Mesenchymal stem cell (in vitro differentiated cells and primary cell): ENCODE data around the gene AVEN.

ENCODE experiments used
- DNase-seq: peaks from one replicate; pipeline ENCODE4 v3.0.0-alpha.2; 2013
- H2AFZ ChIP-seq: one replicate; pipeline ENCODE4 v1.6.1; 2013; ENCODE audit warnings: low read depth, mild to moderate bottlenecking, control low read depth, inconsistent platforms, low read length, moderate library complexity
- H2AK5ac ChIP-seq: 2 replicates; pipeline ENCODE4 v1.6.1; 2013; ENCODE audit warnings: low read length, moderate library complexity, mild to moderate bottlenecking, inconsistent platforms; ENCODE audit not compliant: severe bottlenecking
- H2BK120ac ChIP-seq: one replicate; pipeline ENCODE4 v1.6.1; 2013; ENCODE audit warnings: low read depth, mild to moderate bottlenecking, inconsistent platforms, low read length, moderate library complexity
- H2BK12ac ChIP-seq, 2 experiments: one replicate each; pipeline ENCODE4 v1.6.1; 2013; ENCODE audit warnings: inconsistent platforms in 2 of 2, low read length in 2 of 2, mild to moderate bottlenecking in 2 of 2, moderate library complexity in 2 of 2, control low read depth in 1 of 2
- H2BK15ac ChIP-seq: one replicate; pipeline ENCODE4 v1.6.1; 2013; ENCODE audit warnings: mild to moderate bottlenecking, low read depth, inconsistent platforms; ENCODE audit not compliant: poor library complexity, severe bottlenecking
- H2BK5ac ChIP-seq: 2 replicates; pipeline ENCODE4 v1.6.1; 2013; ENCODE audit warnings: low read depth, mild to moderate bottlenecking, low read length, control low read depth, inconsistent platforms; ENCODE audit not compliant: poor library complexity, severe bottlenecking
- H3K14ac ChIP-seq, 2 experiments: one replicate each; pipeline ENCODE4 v1.6.1; 2013; ENCODE audit warnings: inconsistent platforms in 2 of 2, low read length in 2 of 2, control low read depth in 1 of 2, mild to moderate bottlenecking in 1 of 2, moderate library complexity in 1 of 2
- H3K18ac ChIP-seq, 2 experiments: one replicate each; pipeline ENCODE4 v1.6.1; 2013; ENCODE audit warnings: inconsistent platforms in 2 of 2, low read length in 2 of 2, control low read depth in 1 of 2, low read depth in 1 of 2, mild to moderate bottlenecking in 1 of 2
- H3K23ac ChIP-seq, 2 experiments: one replicate each; pipeline ENCODE4 v1.6.1; 2013; ENCODE audit warnings: inconsistent platforms in 2 of 2, low read length in 2 of 2, mild to moderate bottlenecking in 2 of 2, moderate library complexity in 2 of 2, control low read depth in 1 of 2
- H3K27ac ChIP-seq: 2 replicates; pipeline ENCODE4 v1.5.1; 2013; ENCODE audit warnings: mild to moderate bottlenecking, moderate library complexity, low read length, control low read depth, inconsistent platforms; ENCODE audit not compliant: poor library complexity, severe bottlenecking
- H3K27me3 ChIP-seq, 2 experiments: 2 replicates each; pipeline versions ENCODE4 v1.6.1 to v1.7.0; 2013; ENCODE audit warnings: low read length in 2 of 2, mild to moderate bottlenecking in 2 of 2, moderate library complexity in 2 of 2, control low read depth in 1 of 2, inconsistent platforms in 1 of 2; ENCODE audit not compliant: control insufficient read depth in 1 of 2, insufficient read depth in 1 of 2
- H3K36me3 ChIP-seq, 2 experiments: 2 replicates each; pipeline versions ENCODE4 v1.6.1 to v1.7.0; 2013; ENCODE audit warnings: low read length in 2 of 2, control low read depth in 1 of 2, inconsistent platforms in 1 of 2, low read depth in 1 of 2, mild to moderate bottlenecking in 1 of 2; ENCODE audit not compliant: insufficient read depth in 2 of 2, control insufficient read depth in 1 of 2
- H3K4ac ChIP-seq, 2 experiments: one replicate each; pipeline ENCODE4 v1.6.1; 2013; ENCODE audit warnings: inconsistent platforms in 2 of 2, low read length in 2 of 2, mild to moderate bottlenecking in 2 of 2, moderate library complexity in 2 of 2, control low read depth in 1 of 2, low read depth in 1 of 2
- H3K4me1 ChIP-seq: 2 replicates; pipeline ENCODE4 v1.6.1; 2013; ENCODE audit warnings: low read depth, low read length, control low read depth; ENCODE audit not compliant: control insufficient read depth, insufficient read depth
- H3K4me2 ChIP-seq: 2 replicates; pipeline ENCODE4 v1.6.1; 2013; ENCODE audit warnings: low read length, mild to moderate bottlenecking, inconsistent platforms; ENCODE audit not compliant: poor library complexity, severe bottlenecking
- H3K4me3 ChIP-seq, 2 experiments: 2 replicates each; pipeline versions ENCODE4 v1.5.1 to v1.7.0; 2013; ENCODE audit warnings: low read length in 2 of 2, mild to moderate bottlenecking in 2 of 2, control low read depth in 1 of 2, low read depth in 1 of 2; ENCODE audit not compliant: insufficient read depth in 1 of 2
- H3K79me1 ChIP-seq: replicated peaks from 2 replicates; pipeline ENCODE4 v1.6.1; 2013; ENCODE audit warnings: mild to moderate bottlenecking, control low read depth, low read length, inconsistent platforms; ENCODE audit not compliant: poor library complexity, severe bottlenecking
- H3K9ac ChIP-seq: 2 replicates; pipeline ENCODE4 v1.7.0; 2013; ENCODE audit warnings: mild to moderate bottlenecking, low read length, moderate library complexity
- H3K9me3 ChIP-seq: 2 replicates; pipeline ENCODE4 v1.7.0; 2013; ENCODE audit warnings: mild to moderate bottlenecking, low read length; ENCODE audit not compliant: control insufficient read depth
- H4K8ac ChIP-seq: one replicate; pipeline ENCODE4 v1.6.1; 2013; ENCODE audit warnings: inconsistent platforms, mild to moderate bottlenecking, low read length, moderate library complexity
- H4K91ac ChIP-seq: one replicate; pipeline ENCODE4 v1.6.1; 2013; ENCODE audit warnings: mild to moderate bottlenecking, low read length, inconsistent platforms
- WGBS: methylation state at CpG from one replicate; pipeline ENCODE4 v1.1.7; 2013; ENCODE audit warnings: mixed read lengths; 5-methylcytosine and 5-hydroxymethylcytosine counted together

AVEN gene

DNA sequence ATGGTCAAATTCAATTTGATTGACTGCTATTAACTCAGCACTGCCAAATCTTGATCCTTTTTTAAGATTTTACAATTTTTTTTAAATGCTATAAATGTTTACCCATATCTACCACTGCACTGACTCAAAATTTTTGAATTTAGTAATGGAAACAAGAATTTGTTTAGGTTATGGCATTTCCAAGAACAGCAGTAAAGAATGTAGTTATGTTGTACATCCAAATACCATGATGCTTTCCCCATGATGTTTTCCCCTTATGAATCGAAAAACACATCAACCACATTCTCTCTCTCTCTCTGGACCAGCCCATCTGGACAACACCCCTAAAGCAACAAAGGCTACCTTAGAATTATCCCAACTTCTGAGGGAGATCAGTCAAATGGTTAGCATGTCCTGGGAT is 56.5 kb downstream of the AVEN start:
- Histone ChIP-seq H3K4ac (no peak overlapping the region), H3K36me3 (no peaks in the 10 kb centered on the region), H2BK12ac (no peak overlapping the region), H3K4me2 (no peak overlapping the region), H3K9me3 (no peaks in the 10 kb centered on the region), H3K9ac (no peak overlapping the region), H3K23ac (no peak overlapping the region), H2BK5ac (no peak overlapping the region), H3K14ac (no peak overlapping the region), H3K4me1 (peaks cover 2% of the 10 kb centered on the region), H4K8ac (no peak overlapping the region), H3K27ac (no peak overlapping the region), H3K79me1 (peaks cover 15% of the 10 kb centered on the region), H3K4me3 (no peak overlapping the region), H2AK5ac (no peak overlapping the region), H3K18ac (no peak overlapping the region), H2BK120ac (no peak overlapping the region), H2AFZ (no peak overlapping the region), H3K27me3 (no peaks in the 10 kb centered on the region), H4K91ac (no peak overlapping the region), H2BK15ac (no peak overlapping the region)
- 89% methylated on average over 1 of the region's 1 CpG for WGBS
- no peak for DNase-seq

DNA sequence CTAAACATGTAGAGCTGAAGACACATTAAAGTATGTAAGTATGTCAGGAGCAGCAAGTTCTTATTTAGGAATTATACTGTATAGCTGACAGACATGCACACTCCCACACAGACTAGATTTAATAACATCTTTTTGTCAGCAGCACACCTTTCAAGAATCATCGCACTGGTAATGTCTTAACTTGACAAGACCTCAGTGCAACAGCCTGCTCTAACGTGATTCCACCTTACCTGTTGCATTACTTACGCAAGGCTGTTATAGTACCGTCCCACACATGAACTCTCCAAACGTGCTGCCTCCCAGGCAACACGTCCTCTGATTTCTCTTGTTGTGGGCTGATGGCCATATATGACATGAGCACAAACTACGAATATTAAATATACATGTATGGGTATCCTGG is 58.8 kb downstream of the AVEN start:
- Histone ChIP-seq H2BK5ac (no peak overlapping the region), H2BK120ac (no peak overlapping the region), H3K4me1 (no peaks in the 10 kb centered on the region), H3K79me1 (peaks cover 16% of the 10 kb centered on the region), H4K8ac (no peak overlapping the region), H3K23ac (no peak overlapping the region), H3K4ac (no peak overlapping the region), H3K9ac (no peak overlapping the region), H3K27me3 (no peaks in the 10 kb centered on the region), H3K27ac (no peak overlapping the region), H4K91ac (no peak overlapping the region), H2AK5ac (no peak overlapping the region), H3K4me3 (no peak overlapping the region), H3K36me3 (no peaks in the 10 kb centered on the region), H2AFZ (no peak overlapping the region), H3K4me2 (no peak overlapping the region), H3K18ac (no peak overlapping the region), H3K9me3 (no peaks in the 10 kb centered on the region), H2BK12ac (no peak overlapping the region), H3K14ac (no peak overlapping the region), H2BK15ac (no peak overlapping the region)
- WGBS, result 91% methylated on average over 3 of the region's 7 CpGs
- DNase-seq, result no peak

DNA sequence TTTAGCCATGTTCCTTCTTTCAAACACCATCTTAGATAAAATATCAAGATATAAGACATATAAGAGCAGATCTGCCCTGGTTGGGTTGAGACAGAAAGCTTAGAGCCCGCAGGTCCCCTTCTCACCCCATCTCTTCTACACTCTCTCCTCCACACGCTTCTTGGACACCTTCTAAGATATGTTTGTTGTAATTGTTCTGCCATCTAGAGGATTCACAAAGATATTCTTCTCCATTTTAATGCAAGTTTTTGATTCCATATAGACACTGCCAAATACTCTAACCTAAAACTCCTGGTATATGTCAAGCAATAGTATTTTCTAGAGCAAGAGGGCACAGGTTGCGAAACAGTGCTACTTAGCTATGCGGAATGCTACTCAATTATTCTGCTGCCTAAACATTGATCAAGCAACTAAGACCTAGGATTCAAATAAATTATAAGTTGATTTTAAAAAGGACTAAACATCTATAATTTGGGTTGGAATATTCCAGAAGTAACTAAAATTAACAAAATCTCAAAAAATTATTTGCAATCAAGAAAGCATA is 63.9 kb downstream of the AVEN start:
- no peak overlapping the region for H3K4ac ChIP-seq
- no peak overlapping the region for H3K4me2 ChIP-seq
- H3K18ac ChIP-seq, result no peak overlapping the region
- peaks cover 7% of the 10 kb centered on the region for H3K79me1 ChIP-seq
- H3K36me3 ChIP-seq, result no peaks in the 10 kb centered on the region
- no peak overlapping the region for H2BK12ac ChIP-seq
- H4K8ac ChIP-seq, result no peak overlapping the region
- no peak overlapping the region for H3K27ac ChIP-seq
- no peak overlapping the region for H4K91ac ChIP-seq
- H3K23ac ChIP-seq, result no peak overlapping the region
- no peak overlapping the region for H3K14ac ChIP-seq
- H2BK5ac ChIP-seq, result no peak overlapping the region
- no peak overlapping the region for H3K4me3 ChIP-seq
- DNase-seq, result no peak
- no peak overlapping the region for H2AFZ ChIP-seq
- H2BK120ac ChIP-seq, result no peak overlapping the region
- WGBS, result 100% methylated on average over 1 of the region's 4 CpGs
- no peak overlapping the region for H2AK5ac ChIP-seq
- H3K9me3 ChIP-seq, result no peaks in the 10 kb centered on the region
- no peak overlapping the region for H3K9ac ChIP-seq
- H3K27me3 ChIP-seq, result no peaks in the 10 kb centered on the region
- H3K4me1 ChIP-seq, result no peaks in the 10 kb centered on the region
- H2BK15ac ChIP-seq, result no peak overlapping the region

DNA sequence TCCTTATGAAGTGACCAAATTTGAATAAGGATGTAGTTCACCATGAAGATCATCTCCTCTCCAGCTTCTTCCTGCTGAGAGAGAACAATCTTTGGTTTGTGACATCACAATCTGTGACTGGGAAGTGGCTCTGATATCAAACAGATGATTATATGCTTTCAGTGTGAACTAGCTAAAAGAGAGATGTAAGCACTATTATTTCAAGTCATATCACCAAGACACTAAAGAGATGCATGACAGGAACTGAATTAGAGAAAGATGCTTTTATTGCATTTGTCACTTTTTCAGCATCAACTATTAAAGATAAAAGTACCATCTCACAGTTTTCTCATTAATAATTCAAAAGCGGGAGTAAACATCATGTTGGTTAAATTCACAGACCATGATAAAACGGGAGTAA is 67.2 kb downstream of the AVEN start:
- Histone ChIP-seq H3K18ac (no peak overlapping the region), H2BK120ac (no peak overlapping the region), H3K36me3 (no peaks in the 10 kb centered on the region), H4K91ac (no peak overlapping the region), H3K4me2 (no peak overlapping the region), H2AK5ac (no peak overlapping the region), H3K4ac (no peak overlapping the region), H4K8ac (no peak overlapping the region), H2BK5ac (no peak overlapping the region), H3K4me1 (no peaks in the 10 kb centered on the region), H3K4me3 (no peak overlapping the region), H3K27ac (no peak overlapping the region), H3K27me3 (no peaks in the 10 kb centered on the region), H2AFZ (no peak overlapping the region), H3K9me3 (no peaks in the 10 kb centered on the region), H2BK15ac (no peak overlapping the region), H3K79me1 (peaks cover 5% of the 10 kb centered on the region), H3K14ac (no peak overlapping the region), H3K23ac (no peak overlapping the region), H3K9ac (no peak overlapping the region), H2BK12ac (no peak overlapping the region)
- 100% methylated on average over 1 of the region's 2 CpGs for WGBS
- no peak for DNase-seq
